H1 (cell line): ENCODE data around the gene ANKS1B. TPM values are rescaled to one million over a fixed set of nuclear protein-coding genes. Genes with fewer than 3 reads are reported as not detected.

Source experiments
- CTCF ChIP-seq, 3 experiments: IDR thresholded peaks; 1 replicate in 2 of 3; 2 replicates in 1 of 3; pipeline versions ENCODE4 v1.5.1 to v1.6.1; 2011; ENCODE audit warnings: low read length in 3 of 3, mild to moderate bottlenecking in 3 of 3, inconsistent platforms in 2 of 3, low read depth in 1 of 3, moderate library complexity in 1 of 3; ENCODE audit not compliant: insufficient read depth in 1 of 3; ENCODE audit errors: control extremely low read depth in 1 of 3
- SP4 ChIP-seq: IDR thresholded peaks from 2 replicates; pipeline ENCODE4 v1.6.1; 2012; ENCODE audit warnings: low read length, inconsistent platforms
- polyA plus RNA-seq, 7 experiments: library from polyadenylated mRNA; depleted of rRNA in 3 of 7; stranded (reverse) in 5 of 7; unstranded in 2 of 7; fragments of >200 nt in 5 of 7; fragments of 200-250 nt in 2 of 7; gene quantifications; 1 replicate in 5 of 7; 2 replicates in 1 of 7; 4 replicates in 1 of 7; pipeline versions ENCODE4 v1.2.1 to v1.2.3, GENCODE V29; 2011 to 2013; ENCODE audit warnings: missing spikeins in 2 of 7, mixed read lengths in 2 of 7
- total RNA-seq: library from RNA; stranded (reverse); fragmentation: NEBNext Ultra II Directional; extraction: Animal tissue kit (Norgen Biotek cat#: 25700); gene quantifications from 2 replicates; pipeline ENCODE4 v1.2.1, GENCODE V29; 2021

Gene ANKS1B
- total and polyA plus RNA-seq, 2 of the 8 experiments (the other 6 are each of a cell fraction or from before 2014, with no cell fraction given) = 2.7 to 6.1 TPM

- no peak for TF ChIP-seq SP4
- no peak for TF ChIP-seq CTCF (IDR thresholded peaks at IDR 0.05; ENCODE audit: control extremely low read depth in 1 of 3, insufficient read depth in 1 of 3, low read depth in 1 of 3, low read length in 3 of 3)
Observed at GRCh38 chr12:99648183-99648582, 336.6 kb downstream of the ANKS1B start (continued).
